ENCODE data around the gene KCNE1.
"Not testable (repeated sequence)": the region's sequence is repeated elsewhere in the genome, so short reads cannot be mapped to it uniquely, and the experiment has no call there.

The KCNE1 gene

GRCh38 chr21:34467333-34467732, 44.7 kb downstream of the KCNE1 start:
- not testable (repeated sequence) for H2AFZ ChIP-seq; H3K4me3 ChIP-seq (ENCODE audit: low read depth, low read length); H3K9me3 ChIP-seq (ENCODE audit: control insufficient read depth, low read length); H3K79me2 ChIP-seq; H3K27me3 ChIP-seq (ENCODE audit: control insufficient read depth, insufficient read depth, low read length); H3K9ac ChIP-seq; H3K36me3 ChIP-seq (ENCODE audit: control insufficient read depth, insufficient read depth, low read length); H3K27ac ChIP-seq; H3K4me1 ChIP-seq; H3K4me2 ChIP-seq (ENCODE audit: low read length)

- not testable (repeated sequence) for H3K4me2 ChIP-seq (ENCODE audit: low read length); H3K4me3 ChIP-seq (ENCODE audit: low read depth, low read length); H3K36me3 ChIP-seq (ENCODE audit: control insufficient read depth, insufficient read depth, low read length); H3K9ac ChIP-seq; H3K27ac ChIP-seq; H3K9me3 ChIP-seq (ENCODE audit: control insufficient read depth, low read length); H3K27me3 ChIP-seq (ENCODE audit: control insufficient read depth, insufficient read depth, low read length); H2AFZ ChIP-seq; H3K79me2 ChIP-seq; H3K4me1 ChIP-seq
Measured at GRCh38 chr21:34459426-34459825, 52.6 kb downstream of the KCNE1 start.

GRCh38 chr21:34458266-34458665, 53.7 kb downstream of the KCNE1 start:
- H3K36me3 ChIP-seq (ENCODE audit: control insufficient read depth, insufficient read depth, low read length); H2AFZ ChIP-seq; H3K9me3 ChIP-seq (ENCODE audit: control insufficient read depth, low read length); H3K4me1 ChIP-seq; H3K9ac ChIP-seq; H3K4me3 ChIP-seq (ENCODE audit: low read depth, low read length); H3K4me2 ChIP-seq (ENCODE audit: low read length); H3K27ac ChIP-seq; H3K27me3 ChIP-seq (ENCODE audit: control insufficient read depth, insufficient read depth, low read length); H3K79me2 ChIP-seq: not testable (repeated sequence)

GRCh38 chr21:34456180-34456579, 55.8 kb downstream of the KCNE1 start:
- not testable (repeated sequence) for H3K4me2 ChIP-seq (ENCODE audit: low read length); H3K27ac ChIP-seq; H3K4me1 ChIP-seq; H3K27me3 ChIP-seq (ENCODE audit: control insufficient read depth, insufficient read depth, low read length); H3K4me3 ChIP-seq (ENCODE audit: low read depth, low read length); H3K79me2 ChIP-seq; H3K9ac ChIP-seq; H3K36me3 ChIP-seq (ENCODE audit: control insufficient read depth, insufficient read depth, low read length); H2AFZ ChIP-seq; H3K9me3 ChIP-seq (ENCODE audit: control insufficient read depth, low read length)

- H3K27me3 ChIP-seq (ENCODE audit: control insufficient read depth, insufficient read depth, low read length); H3K4me2 ChIP-seq (ENCODE audit: low read length); H3K9ac ChIP-seq; H3K4me1 ChIP-seq; H2AFZ ChIP-seq; H3K27ac ChIP-seq; H3K79me2 ChIP-seq; H3K9me3 ChIP-seq (ENCODE audit: control insufficient read depth, low read length); H3K36me3 ChIP-seq (ENCODE audit: control insufficient read depth, insufficient read depth, low read length); H3K4me3 ChIP-seq (ENCODE audit: low read depth, low read length): not testable (repeated sequence)
Measured at GRCh38 chr21:34455628-34456027, 56.4 kb downstream of the KCNE1 start.

- not testable (repeated sequence) for H3K4me3 ChIP-seq (ENCODE audit: low read depth, low read length); H3K27ac ChIP-seq; H3K36me3 ChIP-seq (ENCODE audit: control insufficient read depth, insufficient read depth, low read length); H3K9ac ChIP-seq; H3K9me3 ChIP-seq (ENCODE audit: control insufficient read depth, low read length); H2AFZ ChIP-seq; H3K4me2 ChIP-seq (ENCODE audit: low read length); H3K79me2 ChIP-seq; H3K4me1 ChIP-seq; H3K27me3 ChIP-seq (ENCODE audit: control insufficient read depth, insufficient read depth, low read length)
Measured at GRCh38 chr21:34447018-34447417, 65.0 kb downstream of the KCNE1 start.

- not testable (repeated sequence) for H2AFZ ChIP-seq; H3K4me1 ChIP-seq; H3K4me2 ChIP-seq (ENCODE audit: low read length); H3K79me2 ChIP-seq; H3K4me3 ChIP-seq (ENCODE audit: low read depth, low read length); H3K27me3 ChIP-seq (ENCODE audit: control insufficient read depth, insufficient read depth, low read length); H3K27ac ChIP-seq; H3K9me3 ChIP-seq (ENCODE audit: control insufficient read depth, low read length); H3K36me3 ChIP-seq (ENCODE audit: control insufficient read depth, insufficient read depth, low read length); H3K9ac ChIP-seq
Measured at GRCh38 chr21:34443486-34443885, 68.5 kb downstream of the KCNE1 start.

GRCh38 chr21:34429710-34430109, 82.3 kb downstream of the KCNE1 start:
- H3K4me3 ChIP-seq (ENCODE audit: low read depth, low read length); H3K9me3 ChIP-seq (ENCODE audit: control insufficient read depth, low read length); H3K27me3 ChIP-seq (ENCODE audit: control insufficient read depth, insufficient read depth, low read length); H2AFZ ChIP-seq; H3K27ac ChIP-seq; H3K4me1 ChIP-seq; H3K9ac ChIP-seq; H3K4me2 ChIP-seq (ENCODE audit: low read length); H3K36me3 ChIP-seq (ENCODE audit: control insufficient read depth, insufficient read depth, low read length); H3K79me2 ChIP-seq: not testable (repeated sequence)

- H3K79me2 ChIP-seq; H3K27me3 ChIP-seq (ENCODE audit: control insufficient read depth, insufficient read depth, low read length); H3K9ac ChIP-seq; H3K9me3 ChIP-seq (ENCODE audit: control insufficient read depth, low read length); H3K4me1 ChIP-seq; H3K27ac ChIP-seq; H3K4me3 ChIP-seq (ENCODE audit: low read depth, low read length); H3K36me3 ChIP-seq (ENCODE audit: control insufficient read depth, insufficient read depth, low read length); H2AFZ ChIP-seq; H3K4me2 ChIP-seq (ENCODE audit: low read length): not testable (repeated sequence)
Measured at GRCh38 chr21:34428441-34428840, 83.6 kb downstream of the KCNE1 start.

GRCh38 chr21:34427339-34427738, 84.7 kb downstream of the KCNE1 start:
- not testable (repeated sequence) for H3K9ac ChIP-seq; H3K4me1 ChIP-seq; H3K27ac ChIP-seq; H3K9me3 ChIP-seq (ENCODE audit: control insufficient read depth, low read length); H3K79me2 ChIP-seq; H3K4me3 ChIP-seq (ENCODE audit: low read depth, low read length); H2AFZ ChIP-seq; H3K4me2 ChIP-seq (ENCODE audit: low read length); H3K27me3 ChIP-seq (ENCODE audit: control insufficient read depth, insufficient read depth, low read length); H3K36me3 ChIP-seq (ENCODE audit: control insufficient read depth, insufficient read depth, low read length)

GRCh38 chr21:34423805-34424204, 88.2 kb downstream of the KCNE1 start, which contains the start of gene SMIM34:
Gene SMIM34 (minus strand): TSS chr21:34423951. CDS start chr21:34423839, 112 bp downstream.
- not testable (repeated sequence) for H2AFZ ChIP-seq; H3K4me2 ChIP-seq (ENCODE audit: low read length); H3K27ac ChIP-seq; H3K9me3 ChIP-seq (ENCODE audit: control insufficient read depth, low read length); H3K4me1 ChIP-seq; H3K36me3 ChIP-seq (ENCODE audit: control insufficient read depth, insufficient read depth, low read length); H3K9ac ChIP-seq; H3K4me3 ChIP-seq (ENCODE audit: low read depth, low read length); H3K27me3 ChIP-seq (ENCODE audit: control insufficient read depth, insufficient read depth, low read length); H3K79me2 ChIP-seq

Measured in parathyroid adenoma (tissue), 2 donors.